Measurements from ENCODE around the gene NOL8. TPM values are rescaled to one million over a fixed set of nuclear protein-coding genes. Genes with fewer than 3 reads are reported as not detected.
A peak's percentile ranks its signal among the peaks of the same experiment; 100 is the strongest.

Gene NOL8
- total and polyA plus RNA-seq, 2 donors (not counting 1 experiment from before 2014, with no cell fraction given) = 19.9 to 91.0 TPM

DNA sequence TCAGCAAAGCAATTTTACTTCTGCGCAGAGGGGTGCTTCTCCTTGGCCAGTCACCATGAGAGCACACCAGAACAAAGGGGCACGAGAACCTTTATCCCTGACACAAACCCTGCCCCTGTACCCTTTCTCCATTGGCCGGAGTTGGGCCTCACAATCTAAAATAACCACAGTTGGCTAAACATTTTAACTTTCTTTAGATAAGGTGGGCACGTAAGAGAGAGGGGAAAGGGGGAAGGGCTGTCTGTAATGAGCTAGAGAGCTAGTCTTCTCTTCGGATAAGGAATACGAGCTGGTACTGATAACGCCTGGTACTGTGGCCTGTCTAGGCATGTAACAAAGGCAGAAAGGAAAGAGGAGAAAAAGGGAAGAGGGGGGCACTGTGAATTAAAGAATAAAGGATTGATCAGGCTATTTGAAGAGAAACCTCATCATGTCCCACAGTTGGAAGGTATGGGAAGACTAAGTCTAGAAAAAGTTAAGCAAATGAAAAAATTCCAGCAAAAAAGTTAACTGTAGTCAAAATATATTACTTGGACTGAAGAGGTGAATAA, 29.8 kb downstream of the NOL8 start:
- H3K4me1 ChIP-seq (ENCODE audit: control insufficient read depth in 2 of 2, insufficient read depth in 2 of 2, low read length in 2 of 2) = peaks cover 39 to 43% of the 10 kb centered on the region in 2 donors
- ChIA-PET POLR2A (no interaction called here), CTCF (no interaction called here)
- H3K4me2 ChIP-seq (replicated peaks; ENCODE audit: low read depth, low read length, poor library complexity, severe bottlenecking) = no peak overlapping the region
- DNase-seq (no peak), ATAC-seq (ENCODE audit: low read depth) (no peak)
- H3K4me3 ChIP-seq (ENCODE audit: control extremely low read depth in 1 of 5, extremely low read depth in 1 of 5, insufficient read depth in 1 of 5, low read depth in 2 of 5, low read length in 4 of 5) = no peak overlapping the region
- H3K79me2 ChIP-seq (ENCODE audit: control insufficient read depth, insufficient read depth, low read length) = peaks cover 30% of the 10 kb centered on the region
- H3K27ac ChIP-seq (ENCODE audit: low read length in 2 of 2) = no peak overlapping the region
- H3K9me3 Mint-ChIP-seq (ENCODE audit: insufficient read depth) = no peaks in the 10 kb centered on the region
- peak overlapping the region; percentile 54 for H3K27ac Mint-ChIP-seq
- H2AFZ ChIP-seq (ENCODE audit: insufficient read depth, low read depth, low read length, poor library complexity, severe bottlenecking) = no peak overlapping the region
- TF ChIP-seq EZH2 (IDR thresholded peaks at IDR 0.05; ENCODE audit: borderline replicate concordance, insufficient read depth, low read depth, low read length, poor library complexity, severe bottlenecking) = no peak
- TF ChIP-seq, protein P1, sequence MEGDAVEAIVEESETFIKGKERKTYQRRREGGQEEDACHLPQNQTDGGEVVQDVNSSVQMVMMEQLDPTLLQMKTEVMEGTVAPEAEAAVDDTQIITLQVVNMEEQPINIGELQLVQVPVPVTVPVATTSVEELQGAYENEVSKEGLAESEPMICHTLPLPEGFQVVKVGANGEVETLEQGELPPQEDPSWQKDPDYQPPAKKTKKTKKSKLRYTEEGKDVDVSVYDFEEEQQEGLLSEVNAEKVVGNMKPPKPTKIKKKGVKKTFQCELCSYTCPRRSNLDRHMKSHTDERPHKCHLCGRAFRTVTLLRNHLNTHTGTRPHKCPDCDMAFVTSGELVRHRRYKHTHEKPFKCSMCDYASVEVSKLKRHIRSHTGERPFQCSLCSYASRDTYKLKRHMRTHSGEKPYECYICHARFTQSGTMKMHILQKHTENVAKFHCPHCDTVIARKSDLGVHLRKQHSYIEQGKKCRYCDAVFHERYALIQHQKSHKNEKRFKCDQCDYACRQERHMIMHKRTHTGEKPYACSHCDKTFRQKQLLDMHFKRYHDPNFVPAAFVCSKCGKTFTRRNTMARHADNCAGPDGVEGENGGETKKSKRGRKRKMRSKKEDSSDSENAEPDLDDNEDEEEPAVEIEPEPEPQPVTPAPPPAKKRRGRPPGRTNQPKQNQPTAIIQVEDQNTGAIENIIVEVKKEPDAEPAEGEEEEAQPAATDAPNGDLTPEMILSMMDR (IDR thresholded peaks at IDR 0.05) = no peak
- H4K20me1 ChIP-seq (ENCODE audit: control insufficient read depth, insufficient read depth, low read length, poor library complexity, severe bottlenecking) = no peaks in the 10 kb centered on the region
- H3K9me3 ChIP-seq (ENCODE audit: control extremely low read depth in 1 of 3, control insufficient read depth in 2 of 3, insufficient read depth in 1 of 3, low read length in 2 of 3) = no peaks in the 10 kb centered on the region
- WGBS (ENCODE audit: insufficient coverage) = 94% methylated on average over 4 of the region's 7 CpGs
- peaks cover 0 to 29% of the 10 kb centered on the region in 2 experiments for H3K36me3 ChIP-seq (replicated peaks in 1 of 2; ENCODE audit: control extremely low read depth in 1 of 2, control insufficient read depth in 1 of 2, extremely low read depth in 1 of 2, insufficient read depth in 2 of 2, low read length in 1 of 2)
- no peaks in the 10 kb centered on the region for H3K27me3 Mint-ChIP-seq
- peaks cover 69% of the 10 kb centered on the region for H3K4me1 Mint-ChIP-seq
- no peak overlapping the region for H3K4me3 Mint-ChIP-seq
- no peak overlapping the region for H3K9ac ChIP-seq (ENCODE audit: low read length)
- intact Hi-C loops (cut with micrococcal nuclease) = no loop called here
- H3K27me3 ChIP-seq (replicated peaks in 1 of 4; ENCODE audit: control extremely low read depth in 1 of 4, control insufficient read depth in 3 of 4, insufficient read depth in 4 of 4, low read length in 3 of 4) = no peaks in the 10 kb centered on the region

DNA sequence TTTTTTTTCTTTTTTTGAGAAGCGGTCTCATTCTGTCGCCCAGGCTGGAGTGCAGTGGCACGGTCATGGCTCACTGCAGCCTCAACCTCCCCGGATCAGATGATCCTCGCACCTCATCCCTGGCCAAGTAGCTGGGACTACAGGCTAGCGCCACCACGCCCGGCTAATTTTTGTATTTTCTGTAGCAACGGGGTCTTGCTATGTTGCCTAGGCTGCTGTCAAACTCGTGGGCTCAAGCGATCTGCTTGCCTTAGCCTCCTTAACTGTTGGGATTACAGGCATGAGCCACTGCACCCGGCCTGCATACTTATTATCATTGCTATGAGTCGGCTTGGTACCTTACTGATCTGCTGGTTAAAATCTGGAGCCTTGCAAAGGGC, 30.9 kb downstream of the NOL8 start:
- WGBS (ENCODE audit: insufficient coverage) = 29% methylated on average over 13 of the region's 13 CpGs
- peak overlapping the region; percentile 51 to 89 (median 86) for H3K4me3 ChIP-seq (ENCODE audit: control extremely low read depth in 1 of 5, extremely low read depth in 1 of 5, insufficient read depth in 1 of 5, low read depth in 2 of 5, low read length in 4 of 5)
- no peaks in the 10 kb centered on the region for H3K27me3 ChIP-seq (replicated peaks in 1 of 4; ENCODE audit: control extremely low read depth in 1 of 4, control insufficient read depth in 3 of 4, insufficient read depth in 4 of 4, low read length in 3 of 4)
- H3K27ac Mint-ChIP-seq = peak overlapping the region; percentile 98
- POLR2A ChIA-PET = no interaction called here
- peaks cover 37 to 38% of the 10 kb centered on the region in 2 donors for H3K4me1 ChIP-seq (ENCODE audit: control insufficient read depth in 2 of 2, insufficient read depth in 2 of 2, low read length in 2 of 2)
- peak overlapping the region; percentile 64 to 79 for H3K27ac ChIP-seq (ENCODE audit: low read length in 2 of 2)
- H3K4me3 Mint-ChIP-seq = peak overlapping the region; percentile 96
- H3K9me3 Mint-ChIP-seq (ENCODE audit: insufficient read depth) = no peaks in the 10 kb centered on the region
- H2AFZ ChIP-seq (ENCODE audit: insufficient read depth, low read depth, low read length, poor library complexity, severe bottlenecking) = peak overlapping the region; percentile 79
- CTCF ChIA-PET = interaction anchor here (0.6 kb wide), 1 partner anchor 99 kb away, joined by 3 read pairs; no protein-coding TSS in a partner anchor
- H3K9ac ChIP-seq (ENCODE audit: low read length) = peak overlapping the region; percentile 74
- intact Hi-C loops (cut with micrococcal nuclease) = no loop called here
- peaks cover 0 to 3% (median 0%) of the 10 kb centered on the region in 3 donors for H3K9me3 ChIP-seq (ENCODE audit: control extremely low read depth in 1 of 3, control insufficient read depth in 2 of 3, insufficient read depth in 1 of 3, low read length in 2 of 3)
- ATAC-seq (ENCODE audit: low read depth) (no peak), DNase-seq (no peak)
- H3K4me1 Mint-ChIP-seq = peaks cover 68% of the 10 kb centered on the region
- no peaks in the 10 kb centered on the region for H4K20me1 ChIP-seq (ENCODE audit: control insufficient read depth, insufficient read depth, low read length, poor library complexity, severe bottlenecking)
- H3K36me3 ChIP-seq (replicated peaks in 1 of 2; ENCODE audit: control extremely low read depth in 1 of 2, control insufficient read depth in 1 of 2, extremely low read depth in 1 of 2, insufficient read depth in 2 of 2, low read length in 1 of 2) = peaks cover 2 to 23% of the 10 kb centered on the region in 2 experiments
- H3K4me2 ChIP-seq (replicated peaks; ENCODE audit: low read depth, low read length, poor library complexity, severe bottlenecking) = peak overlapping the region; percentile 74
- H3K27me3 Mint-ChIP-seq = no peaks in the 10 kb centered on the region
- peaks cover 30% of the 10 kb centered on the region for H3K79me2 ChIP-seq (ENCODE audit: control insufficient read depth, insufficient read depth, low read length)
- no peak for TF ChIP-seq EZH2 (IDR thresholded peaks at IDR 0.05; ENCODE audit: borderline replicate concordance, insufficient read depth, low read depth, low read length, poor library complexity, severe bottlenecking)
- TF ChIP-seq, protein P1 (IDR thresholded peaks at IDR 0.05) = no peak
